CD4-positive, CD25-positive, alpha-beta regulatory T cell (primary cell): ENCODE data around the gene CCDC106. TPM values are rescaled to one million over a fixed set of nuclear protein-coding genes. Genes with fewer than 3 reads are reported as not detected.

ENCODE experiments used
- ATAC-seq, 2 donors: fragments of 150-1000 bp; cut with Tn5 transposase; one replicate each; pipeline ENCODE4 v1.10.0; 2021; ENCODE audit warnings: low read depth in 2 of 2, moderate number of reproducible peaks in 2 of 2, moderate library complexity in 1 of 2
- DNase-seq, 3 donors: peaks; one replicate each; pipeline versions ENCODE4 v3.0.0 to v3.0.0-alpha.2; 2012 to 2022; ENCODE audit warnings: mixed read lengths in 1 of 3
- H3K27ac ChIP-seq: one replicate; pipeline ENCODE4 v1.7.0; 2013; ENCODE audit warnings: mild to moderate bottlenecking, low read length; ENCODE audit not compliant: insufficient read depth, poor library complexity, severe bottlenecking
- H3K27me3 ChIP-seq: one replicate; pipeline ENCODE4 v1.7.0; 2013; ENCODE audit warnings: low read length; ENCODE audit not compliant: control insufficient read depth, insufficient read depth
- H3K36me3 ChIP-seq: one replicate; pipeline ENCODE4 v1.7.0; 2013; ENCODE audit warnings: mild to moderate bottlenecking, low read length, moderate library complexity; ENCODE audit not compliant: control insufficient read depth, insufficient read depth
- H3K4me1 ChIP-seq: 2 replicates; pipeline ENCODE4 v1.7.0; 2013; ENCODE audit warnings: mild to moderate bottlenecking, low read length; ENCODE audit not compliant: insufficient read depth, control insufficient read depth, poor library complexity, severe bottlenecking
- H3K4me3 ChIP-seq: one replicate; pipeline ENCODE4 v1.7.0; 2013; ENCODE audit warnings: low read depth, mild to moderate bottlenecking, low read length, moderate library complexity
- H3K9me3 ChIP-seq, 2 experiments: 1 replicate in 1 of 2; 2 replicates in 1 of 2; pipeline ENCODE4 v1.7.0; 2013; ENCODE audit warnings: low read length in 2 of 2, mild to moderate bottlenecking in 1 of 2, moderate library complexity in 1 of 2; ENCODE audit not compliant: control insufficient read depth in 2 of 2
- H3K27ac Mint-ChIP-seq, 3 donors: one replicate each; pipeline ENCODE4 v1.8.0; 2020 to 2022; ENCODE audit warnings: mild to moderate bottlenecking in 3 of 3, mixed read lengths in 3 of 3, moderate library complexity in 2 of 3
- H3K27me3 Mint-ChIP-seq: one replicate; pipeline ENCODE4 v1.8.0; 2022; ENCODE audit warnings: mild to moderate bottlenecking, mixed read lengths
- H3K36me3 Mint-ChIP-seq: one replicate; pipeline ENCODE4 v1.8.0; 2020; ENCODE audit warnings: mixed read lengths
- H3K4me1 Mint-ChIP-seq, 4 donors: one replicate each; pipeline ENCODE4 v1.8.0; 2020 to 2022; ENCODE audit warnings: mixed read lengths in 4 of 4, mild to moderate bottlenecking in 1 of 4
- H3K4me3 Mint-ChIP-seq, 4 donors: one replicate each; pipeline ENCODE4 v1.8.0; 2020 to 2022; ENCODE audit warnings: mild to moderate bottlenecking in 4 of 4, mixed read lengths in 4 of 4, moderate library complexity in 3 of 4
- H3K9me3 Mint-ChIP-seq, 7 donors: one replicate each; pipeline ENCODE4 v1.8.0; 2020 to 2022; ENCODE audit warnings: mixed read lengths in 7 of 7, mild to moderate bottlenecking in 3 of 7, moderate library complexity in 2 of 7
- polyA plus RNA-seq, 4 donors: library from polyadenylated mRNA; unstranded; fragments of 300-500 nt; fragmentation: Illumina TruSeq; gene quantifications; one replicate each; pipeline ENCODE4 v1.2.3, GENCODE V29; 2021
- total RNA-seq: library from RNA; stranded (reverse); gene quantifications from one replicate; pipeline ENCODE4 v1.2.3, GENCODE V29; 2022

The CCDC106 gene
- total and polyA plus RNA-seq, 5 donors from 2014 or later, result 0.22 to 1.0 (median 0.56) TPM

DNA sequence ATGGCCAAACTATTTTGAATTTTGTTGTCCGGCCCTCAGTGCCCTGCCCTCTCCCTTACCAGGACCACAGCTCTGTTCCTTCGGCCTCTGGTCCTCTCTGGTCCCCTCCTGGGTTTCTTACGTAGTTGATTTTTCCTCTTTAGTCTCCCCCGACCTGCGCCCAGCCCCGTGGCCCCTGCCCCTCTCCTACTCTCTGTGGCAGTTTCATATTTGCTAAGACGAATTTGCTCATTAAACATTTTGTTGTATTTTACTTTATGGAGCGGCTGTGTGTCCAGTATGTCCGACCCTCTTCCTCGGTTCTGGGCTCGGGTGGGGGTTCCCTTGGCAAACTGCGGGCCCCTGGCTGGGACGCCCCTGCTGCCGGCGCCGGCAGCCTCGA, 26.4 kb downstream of the CCDC106 start:
- H3K4me1 Mint-ChIP-seq, result peaks cover 19 to 72% (median 30%) of the 10 kb centered on the region in 4 donors

DNA sequence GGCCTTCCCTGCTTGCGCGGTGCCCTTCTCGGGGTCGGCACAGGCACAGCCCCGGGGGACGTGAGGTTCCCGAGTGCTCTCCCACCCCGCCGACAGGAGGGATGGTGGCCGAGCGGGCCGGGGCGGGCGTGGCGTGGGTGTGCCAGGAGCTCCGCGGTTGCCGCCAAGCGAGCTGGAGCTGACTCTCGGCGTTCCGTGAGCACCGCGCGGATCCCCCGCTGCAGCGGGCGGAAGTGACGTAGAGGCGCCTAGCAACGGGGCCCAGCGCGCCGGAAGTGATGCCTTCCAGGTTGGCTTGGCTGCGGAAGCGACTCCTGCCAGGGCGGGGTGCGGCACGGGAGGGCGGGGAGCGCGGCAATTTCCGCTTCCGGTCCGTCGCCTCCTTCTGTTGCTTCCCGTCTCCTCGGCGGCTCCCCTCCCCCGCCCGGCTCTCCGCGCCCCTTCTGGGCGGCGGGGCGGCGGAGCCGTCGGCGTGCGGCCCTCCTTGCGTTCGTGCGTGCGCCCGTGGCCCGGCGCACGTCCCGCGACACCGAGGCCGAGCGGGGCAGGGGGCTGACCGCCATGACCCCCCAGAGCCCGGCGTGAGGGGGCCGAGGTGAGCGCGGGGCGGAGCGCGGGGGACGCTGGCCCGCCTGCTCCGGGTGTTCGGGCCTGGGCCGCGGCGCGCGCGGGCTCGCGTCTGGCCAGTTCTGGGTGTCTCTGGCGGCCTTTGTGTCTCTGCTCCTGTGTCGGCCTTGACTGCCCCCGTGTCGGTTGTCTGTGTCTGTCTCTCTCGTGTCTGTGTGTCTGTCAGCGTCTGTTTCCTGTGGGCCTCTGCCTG, 27.0 kb downstream of the CCDC106 start, which contains the start of gene EPN1:
Gene EPN1, plus strand, starts transcription at position 386 of the 820 bp plus-strand sequence. CDS start 3,402 bp downstream, outside the sequence.
- DNase-seq (peak; percentile 97 to 98 (median 98)), ATAC-seq (peak; percentile 93 to 95)
- Mint-ChIP-seq H3K4me1 (peaks cover 19 to 78% (median 31%) of the 10 kb centered on the region in 4 donors), H3K9me3 (peaks cover 0 to 3% (median 0%) of the 10 kb centered on the region in 7 donors), H3K36me3 (peaks cover 26% of the 10 kb centered on the region), H3K4me3 (peak within 1 kb of the TSS; percentile 94 to 100 (median 99)), H3K27ac (peak within 1 kb of the TSS; percentile 92 to 97 (median 96)), H3K27me3 (no peaks in the 10 kb centered on the region)
- peak within 1 kb of the TSS; percentile 95 for H3K4me3 ChIP-seq
- peaks cover 44% of the 10 kb centered on the region for H3K36me3 ChIP-seq
- peaks cover 41% of the 10 kb centered on the region for H3K4me1 ChIP-seq
- peak within 1 kb of the TSS; percentile 85 for H3K27ac ChIP-seq
- H3K27me3 ChIP-seq, result no peaks in the 10 kb centered on the region
- no peaks in the 10 kb centered on the region for H3K9me3 ChIP-seq

More for the DNA sequence above, 26.4 kb downstream of the CCDC106 start:
- DNase-seq (no peak), ATAC-seq (no peak)
- Mint-ChIP-seq H3K4me3 (peak overlapping the region in 2 of 4 donors; percentile 52 to 73), H3K27me3 (no peaks in the 10 kb centered on the region), H3K27ac (peak overlapping the region; percentile 71 to 96 (median 84)), H3K36me3 (peaks cover 22% of the 10 kb centered on the region), H3K9me3 (peaks cover 0 to 3% (median 0%) of the 10 kb centered on the region in 7 donors)
- Histone ChIP-seq H3K9me3 (no peaks in the 10 kb centered on the region), H3K4me3 (no peak overlapping the region), H3K27me3 (no peaks in the 10 kb centered on the region), H3K4me1 (peaks cover 43% of the 10 kb centered on the region), H3K36me3 (peaks cover 45% of the 10 kb centered on the region), H3K27ac (peak overlapping the region; percentile 85)

DNA sequence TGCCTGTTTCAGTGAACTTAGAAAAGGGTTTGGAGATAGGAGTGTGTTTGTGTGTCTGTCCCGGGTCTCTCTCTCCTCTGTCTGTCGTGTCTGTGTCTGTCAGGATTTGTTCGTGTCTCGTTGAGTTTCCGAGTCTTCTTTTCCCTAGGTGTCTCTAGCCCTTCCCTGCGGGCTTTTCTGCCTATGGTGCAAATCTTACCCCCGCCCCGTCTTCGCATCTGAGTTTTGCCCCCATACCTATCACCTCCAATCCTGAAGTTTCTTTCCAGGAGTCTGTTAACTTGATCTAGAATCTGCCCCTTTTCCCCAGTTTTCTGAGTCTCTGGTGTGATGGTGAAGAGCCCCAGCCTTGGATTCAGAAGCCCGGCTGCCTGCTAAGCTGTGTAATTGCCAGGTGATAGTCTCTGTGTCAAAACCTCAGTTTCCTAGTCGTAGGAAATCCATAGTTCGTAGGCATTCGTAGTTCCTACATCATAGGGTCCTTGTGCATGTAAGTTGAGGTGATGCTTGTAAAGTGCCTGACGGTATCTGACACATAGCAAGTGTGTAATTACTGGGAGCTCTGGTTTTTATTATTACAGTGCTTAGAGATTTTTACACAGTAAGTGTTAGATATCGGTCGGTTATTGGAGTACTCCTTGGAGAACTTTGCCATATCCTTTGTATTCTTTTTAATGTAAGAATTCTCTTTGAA, 27.8 kb downstream of the CCDC106 start:
- H3K9me3 ChIP-seq, result no peaks in the 10 kb centered on the region
- Mint-ChIP-seq H3K9me3 (peaks cover 0 to 3% (median 0%) of the 10 kb centered on the region in 7 donors), H3K4me1 (peaks cover 19 to 76% (median 29%) of the 10 kb centered on the region in 4 donors), H3K36me3 (peaks cover 22% of the 10 kb centered on the region), H3K27me3 (no peaks in the 10 kb centered on the region), H3K4me3 (peak overlapping the region; percentile 94 to 100 (median 99)), H3K27ac (peak overlapping the region; percentile 92 to 97 (median 96))
- peaks cover 43% of the 10 kb centered on the region for H3K36me3 ChIP-seq
- H3K4me3 ChIP-seq, result peak overlapping the region; percentile 95
- no peak for DNase-seq
- ATAC-seq, result no peak
- H3K27ac ChIP-seq, result peak overlapping the region; percentile 85
- no peaks in the 10 kb centered on the region for H3K27me3 ChIP-seq
- H3K4me1 ChIP-seq, result peaks cover 40% of the 10 kb centered on the region

DNA sequence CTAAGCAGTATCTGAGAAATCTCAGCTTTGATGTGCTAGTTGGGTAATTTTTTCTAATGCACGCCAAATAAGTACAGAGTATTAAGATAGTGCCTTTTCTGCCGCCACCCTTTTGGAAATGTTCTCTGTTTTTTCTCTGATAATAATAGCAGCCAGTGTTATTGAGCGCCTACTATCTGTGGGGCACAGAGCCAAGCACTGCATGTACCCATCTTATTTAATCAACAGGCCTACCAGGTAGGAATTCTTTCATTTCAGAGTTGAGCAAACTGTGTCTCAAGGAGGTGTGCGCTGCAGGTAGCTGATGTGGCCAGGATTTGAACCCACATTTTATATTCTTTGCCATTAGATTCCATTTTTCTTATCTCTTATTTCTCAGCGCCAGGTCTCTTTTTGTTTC, 28.4 kb downstream of the CCDC106 start:
- Histone ChIP-seq H3K27ac (no peak overlapping the region), H3K27me3 (no peaks in the 10 kb centered on the region), H3K36me3 (peaks cover 48% of the 10 kb centered on the region), H3K4me1 (peaks cover 40% of the 10 kb centered on the region), H3K4me3 (peak overlapping the region; percentile 95), H3K9me3 (no peaks in the 10 kb centered on the region)
- Mint-ChIP-seq H3K9me3 (peaks cover 0 to 3% (median 0%) of the 10 kb centered on the region in 7 donors), H3K4me1 (peaks cover 19 to 70% (median 27%) of the 10 kb centered on the region in 4 donors), H3K4me3 (peak overlapping the region; percentile 94 to 100 (median 99)), H3K27me3 (no peaks in the 10 kb centered on the region), H3K36me3 (peaks cover 18% of the 10 kb centered on the region), H3K27ac (peak overlapping the region in 2 of 3 donors; percentile 92 to 97)
- DNase-seq (no peak), ATAC-seq (no peak)

DNA sequence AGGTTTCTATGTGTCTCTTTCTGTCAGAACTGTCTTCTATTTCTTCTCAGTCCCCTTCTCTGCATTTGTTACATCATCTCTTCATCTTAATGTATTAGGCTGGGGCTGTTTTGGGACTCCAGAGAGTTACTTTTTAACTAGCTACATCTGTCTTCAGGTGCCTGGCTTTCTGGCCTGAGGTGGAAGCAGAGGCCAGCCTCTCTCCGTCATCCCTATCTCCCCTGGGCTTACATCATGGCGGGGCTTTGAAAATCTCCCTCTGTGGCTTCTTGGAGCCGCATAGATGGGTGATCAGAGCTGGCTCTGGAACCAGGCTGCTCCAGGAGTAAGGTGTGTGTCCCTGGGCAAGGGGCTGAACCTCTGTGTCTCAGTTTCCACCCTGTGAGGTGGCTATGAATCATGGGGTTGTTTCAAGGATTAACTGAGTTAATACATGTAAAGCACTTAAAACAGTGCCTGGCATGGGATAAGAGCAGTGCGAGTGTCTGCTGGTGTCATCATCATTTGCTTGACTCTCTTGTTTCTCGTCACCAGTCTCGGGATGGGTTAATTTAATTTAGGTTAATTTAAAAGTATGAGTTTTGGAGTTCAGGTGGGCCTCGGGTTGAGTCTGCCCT, 29.0 kb downstream of the CCDC106 start:
- H3K36me3 ChIP-seq, result peaks cover 53% of the 10 kb centered on the region
- no peak for DNase-seq
- ATAC-seq, result no peak
- no peak overlapping the region for H3K27ac ChIP-seq
- no peaks in the 10 kb centered on the region for H3K27me3 Mint-ChIP-seq
- H3K4me3 Mint-ChIP-seq, result peak overlapping the region; percentile 75 to 100 (median 96)
- peak overlapping the region; percentile 95 for H3K4me3 ChIP-seq
- H3K4me1 ChIP-seq, result peaks cover 41% of the 10 kb centered on the region
- H3K36me3 Mint-ChIP-seq, result peaks cover 18% of the 10 kb centered on the region
- H3K4me1 Mint-ChIP-seq, result peaks cover 19 to 68% (median 29%) of the 10 kb centered on the region in 4 donors
- peaks cover 0 to 3% (median 0%) of the 10 kb centered on the region in 7 donors for H3K9me3 Mint-ChIP-seq
- H3K27me3 ChIP-seq, result no peaks in the 10 kb centered on the region
- H3K9me3 ChIP-seq, result no peaks in the 10 kb centered on the region
- H3K27ac Mint-ChIP-seq, result peak overlapping the region; percentile 26 to 92 (median 81)

DNA sequence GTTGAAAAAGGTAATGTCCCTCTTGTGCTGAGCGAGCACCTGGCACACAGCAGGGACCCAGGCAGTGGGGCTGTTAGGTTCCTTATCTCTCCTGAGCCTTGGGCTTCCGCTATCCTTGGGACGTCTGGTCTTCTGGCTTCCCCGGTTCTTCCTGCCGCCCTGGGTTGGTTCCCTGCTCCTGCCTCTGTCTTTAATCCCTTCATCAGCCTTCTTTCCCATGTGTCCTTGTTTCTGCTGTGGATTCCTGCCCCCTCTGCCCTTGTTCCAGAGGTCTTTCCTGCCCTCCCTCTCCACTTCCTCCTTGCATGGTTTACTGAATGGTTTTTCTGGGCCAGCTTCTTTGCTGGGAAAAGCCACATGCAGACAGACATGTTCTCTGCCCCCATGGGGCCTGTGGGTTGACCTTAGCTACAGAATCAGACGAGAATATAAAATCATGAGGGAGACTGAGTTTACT, 29.6 kb downstream of the CCDC106 start:
- H3K4me3 ChIP-seq, result no peak overlapping the region
- Mint-ChIP-seq H3K4me1 (peaks cover 14 to 63% (median 29%) of the 10 kb centered on the region in 4 donors), H3K36me3 (peaks cover 14% of the 10 kb centered on the region), H3K27ac (peak overlapping the region; percentile 32 to 92 (median 44)), H3K4me3 (peak overlapping the region in 3 of 4 donors; percentile 47 to 94 (median 65)), H3K9me3 (peaks cover 0 to 3% (median 0%) of the 10 kb centered on the region in 7 donors), H3K27me3 (no peaks in the 10 kb centered on the region)
- no peaks in the 10 kb centered on the region for H3K9me3 ChIP-seq
- H3K4me1 ChIP-seq, result peaks cover 44% of the 10 kb centered on the region
- H3K27me3 ChIP-seq, result no peaks in the 10 kb centered on the region
- H3K27ac ChIP-seq, result no peak overlapping the region
- DNase-seq (no peak), ATAC-seq (no peak)
- H3K36me3 ChIP-seq, result peaks cover 52% of the 10 kb centered on the region

DNA sequence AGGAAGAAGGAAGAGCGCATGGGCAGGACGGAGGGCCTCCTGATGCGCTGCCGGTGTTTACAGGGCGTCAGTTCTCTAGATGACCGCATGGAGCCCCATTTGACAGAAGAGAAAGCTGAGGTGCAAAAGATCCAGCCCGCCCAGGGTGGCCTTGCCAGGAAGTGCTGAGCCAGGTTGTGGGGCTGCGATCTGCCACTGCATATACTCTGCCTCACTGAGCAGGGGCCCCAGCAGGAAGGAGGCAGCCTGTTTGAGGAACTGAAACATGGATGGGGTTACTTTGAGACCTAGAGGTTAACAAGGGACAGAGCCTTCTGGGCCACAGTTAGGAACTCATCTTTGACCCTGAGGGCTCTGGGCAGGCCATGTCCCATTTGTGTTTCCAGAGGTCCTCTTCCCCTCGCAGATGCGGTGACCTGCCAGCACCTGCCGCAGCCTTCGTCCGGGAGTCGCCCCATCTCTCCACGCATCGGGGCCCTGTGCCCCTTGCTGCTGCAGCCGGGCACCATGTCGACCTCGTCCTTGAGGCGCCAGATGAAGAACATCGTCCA, 30.2 kb downstream of the CCDC106 start:
- peaks cover 14 to 62% (median 28%) of the 10 kb centered on the region in 4 donors for H3K4me1 Mint-ChIP-seq
- peak overlapping the region in 2 of 4 donors; percentile 65 to 94 for H3K4me3 Mint-ChIP-seq
- H3K36me3 Mint-ChIP-seq, result peaks cover 14% of the 10 kb centered on the region
- ATAC-seq (no peak), DNase-seq (no peak)
- H3K9me3 Mint-ChIP-seq, result peaks cover 0 to 3% (median 0%) of the 10 kb centered on the region in 7 donors
- Histone ChIP-seq H3K27me3 (no peaks in the 10 kb centered on the region), H3K9me3 (no peaks in the 10 kb centered on the region), H3K4me1 (peaks cover 44% of the 10 kb centered on the region), H3K4me3 (no peak overlapping the region), H3K36me3 (peaks cover 52% of the 10 kb centered on the region), H3K27ac (no peak overlapping the region)
- peak overlapping the region in 2 of 3 donors; percentile 38 to 92 for H3K27ac Mint-ChIP-seq
- H3K27me3 Mint-ChIP-seq, result no peaks in the 10 kb centered on the region
